Subcutaneous abdominal adipose tissue (tissue), 5 donors: ENCODE measurements around the gene AARS2.
A peak's percentile ranks its signal among the peaks of the same experiment; 100 is the strongest.

Source experiments
- H3K27ac ChIP-seq: one replicate; pipeline ENCODE4 v1.7.0; 2013; ENCODE audit warnings: low read depth, mild to moderate bottlenecking, inconsistent platforms, low read length, moderate library complexity
- H3K27me3 ChIP-seq, 5 donors: one replicate each; pipeline ENCODE4 v1.7.0; 2013; ENCODE audit warnings: low read length in 5 of 5, inconsistent platforms in 1 of 5; ENCODE audit not compliant: control insufficient read depth in 5 of 5, insufficient read depth in 4 of 5
- H3K36me3 ChIP-seq, 5 donors: one replicate each; pipeline ENCODE4 v1.7.0; 2013; ENCODE audit warnings: low read length in 5 of 5; ENCODE audit not compliant: control insufficient read depth in 5 of 5, insufficient read depth in 5 of 5
- H3K4me1 ChIP-seq, 5 donors: one replicate each; pipeline ENCODE4 v1.7.0; 2013; ENCODE audit warnings: low read length in 5 of 5, mild to moderate bottlenecking in 3 of 5, moderate library complexity in 1 of 5; ENCODE audit not compliant: control insufficient read depth in 5 of 5, insufficient read depth in 5 of 5
- H3K4me3 ChIP-seq, 5 donors: one replicate each; pipeline ENCODE4 v1.7.0; 2013; ENCODE audit warnings: low read length in 5 of 5, low read depth in 1 of 5
- H3K9ac ChIP-seq, 5 donors: one replicate each; pipeline ENCODE4 v1.7.0; 2013; ENCODE audit warnings: low read length in 5 of 5, mild to moderate bottlenecking in 4 of 5, moderate library complexity in 3 of 5
- H3K9me3 ChIP-seq, 5 donors: one replicate each; pipeline ENCODE4 v1.7.0; 2013; ENCODE audit warnings: low read length in 5 of 5; ENCODE audit not compliant: control insufficient read depth in 5 of 5
- donor health status: healthy.
- donor health status: healthy.
- donor health status: healthy.
- donor health status: healthy.
- donor health status: healthy.

Gene AARS2

DNA sequence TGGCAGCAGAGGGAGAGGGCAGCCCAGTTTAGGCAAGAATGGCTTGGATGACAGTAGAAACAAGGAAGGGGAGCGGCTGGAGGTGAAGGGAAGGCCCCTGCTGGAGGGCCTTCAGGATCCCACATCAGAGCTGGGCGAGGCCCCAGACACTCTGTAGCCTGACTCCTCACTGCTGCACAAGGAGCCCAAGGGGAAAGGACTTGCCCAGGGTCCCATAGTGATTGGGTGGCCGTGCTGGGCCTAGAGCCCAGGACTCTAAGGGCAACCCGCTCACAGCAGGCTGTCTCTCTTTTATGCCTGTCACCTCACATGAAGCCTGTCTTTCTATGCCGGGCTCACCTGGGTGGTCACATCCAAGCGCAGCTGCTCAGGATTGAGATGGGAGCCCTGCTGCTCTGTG is 9.3 kb downstream of the AARS2 start:
- Histone ChIP-seq H3K9me3 (no peaks in the 10 kb centered on the region), H3K9ac (no peak overlapping the region), H3K4me1 (no peaks in the 10 kb centered on the region), H3K27ac (no peak overlapping the region), H3K27me3 (no peaks in the 10 kb centered on the region), H3K4me3 (no peak overlapping the region), H3K36me3 (peaks cover 0 to 84% (median 82%) of the 10 kb centered on the region in 5 donors)

DNA sequence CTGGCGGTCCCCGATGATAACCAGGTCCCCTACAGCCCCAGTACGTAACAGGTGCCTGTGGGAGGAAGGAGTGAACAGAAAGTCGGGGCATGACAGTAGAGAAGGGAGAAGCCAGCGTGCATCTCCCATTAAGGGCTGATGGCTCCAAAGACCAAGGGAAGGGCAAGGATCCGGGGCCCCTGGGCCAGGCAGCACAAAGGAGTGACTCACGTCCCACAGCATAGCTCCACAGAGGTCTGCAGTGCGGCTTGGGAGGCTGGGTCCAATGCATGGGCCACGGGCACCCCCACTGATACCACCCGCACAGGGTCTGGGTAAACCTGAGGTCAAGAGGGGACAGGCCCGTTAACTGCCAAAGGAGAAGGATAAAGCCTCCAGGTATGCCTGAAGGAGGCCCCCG is 10.3 kb downstream of the AARS2 start:
- no peak overlapping the region for H3K4me3 ChIP-seq
- H3K9ac ChIP-seq, result no peak overlapping the region
- no peak overlapping the region for H3K27ac ChIP-seq
- no peaks in the 10 kb centered on the region for H3K9me3 ChIP-seq
- H3K36me3 ChIP-seq, result peaks cover 0 to 79% (median 78%) of the 10 kb centered on the region in 5 donors
- H3K4me1 ChIP-seq, result peaks cover 1 to 4% (median 3%) of the 10 kb centered on the region in 5 donors
- peaks cover 0 to 4% (median 2%) of the 10 kb centered on the region in 5 donors for H3K27me3 ChIP-seq

DNA sequence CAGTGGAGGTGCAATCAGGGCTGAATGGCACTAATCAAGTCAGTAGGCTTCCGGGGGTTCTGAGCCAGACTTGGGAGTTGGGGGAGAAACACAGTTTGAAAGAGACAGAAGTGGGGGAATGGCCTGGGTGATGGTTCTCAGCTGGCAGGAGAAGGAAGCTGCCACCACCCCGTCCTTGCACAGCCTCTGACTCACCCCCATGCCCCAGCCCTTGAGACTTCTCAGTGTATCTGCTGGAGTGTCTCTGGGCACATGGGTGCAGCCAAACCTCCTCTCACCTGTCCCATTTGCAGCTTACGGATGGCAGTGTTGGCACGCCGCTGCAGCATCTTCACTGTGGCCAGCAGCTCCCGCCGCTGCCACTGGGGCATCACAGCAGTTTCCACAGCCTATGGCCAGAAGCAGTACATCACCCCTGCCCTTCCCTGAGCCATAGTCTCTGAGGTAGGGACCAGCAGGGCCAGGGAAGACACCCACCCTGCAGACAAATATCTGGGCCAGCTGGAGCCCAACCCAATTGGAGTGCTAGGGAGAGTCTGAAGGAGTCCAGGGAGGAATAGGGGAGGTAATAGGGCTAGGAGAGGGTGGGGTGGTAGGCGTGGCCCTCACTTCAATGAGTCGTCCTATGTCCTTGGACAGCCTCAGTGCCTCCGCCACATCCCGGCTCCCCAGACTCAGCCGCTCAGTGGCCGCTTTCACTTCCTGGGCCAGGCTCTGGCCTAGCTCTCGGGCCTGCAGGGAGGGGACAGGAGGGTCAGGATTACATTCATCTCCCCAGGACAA is 11.2 kb downstream of the AARS2 start:
- peaks cover 1 to 12% (median 11%) of the 10 kb centered on the region in 5 donors for H3K4me1 ChIP-seq
- H3K4me3 ChIP-seq, result no peak overlapping the region
- H3K9me3 ChIP-seq, result no peaks in the 10 kb centered on the region
- peaks cover 4 to 10% (median 6%) of the 10 kb centered on the region in 5 donors for H3K27me3 ChIP-seq
- H3K9ac ChIP-seq, result no peak overlapping the region
- peaks cover 0 to 70% (median 69%) of the 10 kb centered on the region in 5 donors for H3K36me3 ChIP-seq
- no peak overlapping the region for H3K27ac ChIP-seq

DNA sequence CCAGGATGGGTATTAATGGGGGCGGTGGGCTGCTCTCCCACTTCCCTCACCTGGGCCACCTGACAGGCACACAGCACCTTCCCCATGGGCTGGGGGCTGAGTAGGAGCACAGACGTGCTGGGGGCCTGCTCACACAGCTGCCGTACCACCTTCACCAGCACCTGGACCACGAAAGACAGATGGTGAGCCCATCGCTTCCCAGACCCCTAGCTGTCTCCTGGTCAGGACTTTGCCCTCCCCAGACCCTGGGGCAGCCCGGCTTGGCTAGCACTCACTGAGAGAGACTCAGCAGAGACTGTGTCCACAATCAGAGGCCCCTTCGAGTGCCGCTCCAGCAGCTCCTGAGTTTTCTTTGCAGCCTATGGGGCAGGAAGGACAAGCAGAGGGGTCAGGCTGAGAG is 12.0 kb downstream of the AARS2 start:
- no peak overlapping the region for H3K4me3 ChIP-seq
- no peak overlapping the region for H3K27ac ChIP-seq
- peaks cover 1 to 16% (median 13%) of the 10 kb centered on the region in 5 donors for H3K4me1 ChIP-seq
- peaks cover 0 to 61% (median 61%) of the 10 kb centered on the region in 5 donors for H3K36me3 ChIP-seq
- no peak overlapping the region for H3K9ac ChIP-seq
- no peaks in the 10 kb centered on the region for H3K9me3 ChIP-seq
- peaks cover 12 to 19% (median 15%) of the 10 kb centered on the region in 5 donors for H3K27me3 ChIP-seq

DNA sequence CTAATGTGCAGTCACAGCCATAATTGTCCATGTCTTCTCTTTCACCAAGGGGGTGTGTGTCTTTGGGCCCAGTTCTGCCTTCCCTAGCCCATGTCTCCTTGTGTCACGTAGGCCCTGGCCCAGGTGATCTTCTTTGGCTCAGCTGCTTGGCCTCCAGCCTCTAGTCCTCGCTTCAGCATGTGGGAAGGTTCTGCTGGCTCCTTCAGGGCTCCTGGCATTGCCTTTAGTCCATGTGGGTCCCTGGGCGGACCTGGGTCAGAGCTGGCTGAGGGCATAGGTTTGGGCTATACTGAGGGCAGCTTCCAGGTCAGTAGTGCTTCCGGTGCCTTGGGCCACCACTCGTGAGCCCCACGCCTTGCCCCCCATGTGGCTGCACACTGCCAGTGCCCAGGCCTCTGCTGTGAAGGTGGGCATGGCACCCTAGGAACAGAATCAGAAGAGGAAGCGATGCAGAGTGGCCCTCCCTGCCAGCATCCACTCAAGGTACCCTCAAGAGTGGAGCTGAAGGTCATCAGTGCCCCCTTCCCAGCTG is 12.8 kb downstream of the AARS2 start:
- no peak overlapping the region for H3K9ac ChIP-seq
- H3K27ac ChIP-seq, result no peak overlapping the region
- peaks cover 18 to 25% (median 20%) of the 10 kb centered on the region in 5 donors for H3K27me3 ChIP-seq
- peaks cover 1 to 16% (median 13%) of the 10 kb centered on the region in 5 donors for H3K4me1 ChIP-seq
- H3K4me3 ChIP-seq, result no peak overlapping the region
- H3K9me3 ChIP-seq, result no peaks in the 10 kb centered on the region
- peaks cover 0 to 54% (median 53%) of the 10 kb centered on the region in 5 donors for H3K36me3 ChIP-seq

DNA sequence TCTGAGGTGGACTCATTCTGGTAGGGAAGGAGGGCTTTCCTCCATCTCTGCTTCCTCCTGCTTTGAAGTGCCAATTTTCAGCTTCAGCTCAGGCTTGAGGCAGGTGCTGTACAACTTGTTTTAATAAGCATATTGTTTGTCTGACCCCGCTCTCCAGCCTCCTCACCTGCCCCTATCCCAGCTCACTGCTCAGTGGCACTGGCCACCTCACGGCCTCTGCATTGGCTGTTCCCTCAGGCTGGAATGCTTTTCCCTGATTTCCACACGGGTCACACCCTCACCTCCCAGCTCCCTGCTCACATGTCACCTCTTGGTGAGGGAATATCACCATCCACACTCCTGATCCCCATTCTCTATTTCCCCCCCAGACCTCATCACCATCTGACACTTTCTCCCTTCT is 14.3 kb downstream of the AARS2 start:
- Histone ChIP-seq H3K9me3 (no peaks in the 10 kb centered on the region), H3K27ac (no peak overlapping the region), H3K36me3 (peaks cover 0 to 39% (median 38%) of the 10 kb centered on the region in 5 donors), H3K9ac (no peak overlapping the region), H3K4me3 (no peak overlapping the region), H3K27me3 (peaks cover 25 to 33% (median 28%) of the 10 kb centered on the region in 5 donors), H3K4me1 (peaks cover 1 to 16% (median 13%) of the 10 kb centered on the region in 5 donors)

DNA sequence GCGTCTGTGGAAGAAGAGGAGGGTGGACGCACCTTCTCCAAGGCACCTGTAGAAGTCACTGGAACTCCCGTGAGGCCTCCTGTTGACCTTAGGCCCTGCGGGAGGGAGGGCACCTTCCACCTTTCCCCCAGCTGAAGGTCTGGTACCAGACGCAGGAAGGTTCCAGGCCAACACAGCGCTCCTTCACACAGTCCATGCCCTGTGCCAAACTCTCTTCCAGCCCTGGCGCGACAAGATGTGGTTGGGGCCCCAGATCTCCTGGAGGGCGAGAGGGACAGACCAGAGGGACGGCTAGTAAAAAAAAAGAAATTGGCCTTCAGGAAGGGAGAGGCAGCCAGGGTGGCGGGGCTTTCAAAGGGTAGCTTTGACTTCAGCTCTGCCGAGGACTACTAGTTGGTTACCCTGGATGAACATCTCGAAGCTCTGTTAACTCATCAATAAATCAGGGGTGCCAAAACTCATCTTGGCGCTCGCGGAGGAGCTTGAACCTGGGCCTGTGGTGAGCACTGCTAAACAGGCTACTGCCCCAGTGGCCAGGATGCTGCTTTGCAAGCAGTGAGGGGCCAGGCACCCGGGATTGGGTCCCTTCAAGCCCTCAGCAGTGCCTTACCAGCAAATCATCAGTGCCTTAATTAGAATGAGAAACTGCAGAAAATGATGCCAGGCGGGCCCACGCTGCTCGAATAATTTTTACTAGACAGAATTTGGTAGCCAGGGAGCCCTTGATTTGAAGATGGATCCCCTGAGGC is 14.9 kb downstream of the AARS2 start:
- no peaks in the 10 kb centered on the region for H3K9me3 ChIP-seq
- no peak overlapping the region for H3K27ac ChIP-seq
- H3K36me3 ChIP-seq, result peaks cover 0 to 32% (median 32%) of the 10 kb centered on the region in 5 donors
- peak overlapping the region in 3 of 5 donors; percentile 52 to 65 (median 58) for H3K4me3 ChIP-seq
- peaks cover 27 to 35% (median 33%) of the 10 kb centered on the region in 5 donors for H3K27me3 ChIP-seq
- peaks cover 1 to 16% (median 13%) of the 10 kb centered on the region in 5 donors for H3K4me1 ChIP-seq
- no peak overlapping the region for H3K9ac ChIP-seq

DNA sequence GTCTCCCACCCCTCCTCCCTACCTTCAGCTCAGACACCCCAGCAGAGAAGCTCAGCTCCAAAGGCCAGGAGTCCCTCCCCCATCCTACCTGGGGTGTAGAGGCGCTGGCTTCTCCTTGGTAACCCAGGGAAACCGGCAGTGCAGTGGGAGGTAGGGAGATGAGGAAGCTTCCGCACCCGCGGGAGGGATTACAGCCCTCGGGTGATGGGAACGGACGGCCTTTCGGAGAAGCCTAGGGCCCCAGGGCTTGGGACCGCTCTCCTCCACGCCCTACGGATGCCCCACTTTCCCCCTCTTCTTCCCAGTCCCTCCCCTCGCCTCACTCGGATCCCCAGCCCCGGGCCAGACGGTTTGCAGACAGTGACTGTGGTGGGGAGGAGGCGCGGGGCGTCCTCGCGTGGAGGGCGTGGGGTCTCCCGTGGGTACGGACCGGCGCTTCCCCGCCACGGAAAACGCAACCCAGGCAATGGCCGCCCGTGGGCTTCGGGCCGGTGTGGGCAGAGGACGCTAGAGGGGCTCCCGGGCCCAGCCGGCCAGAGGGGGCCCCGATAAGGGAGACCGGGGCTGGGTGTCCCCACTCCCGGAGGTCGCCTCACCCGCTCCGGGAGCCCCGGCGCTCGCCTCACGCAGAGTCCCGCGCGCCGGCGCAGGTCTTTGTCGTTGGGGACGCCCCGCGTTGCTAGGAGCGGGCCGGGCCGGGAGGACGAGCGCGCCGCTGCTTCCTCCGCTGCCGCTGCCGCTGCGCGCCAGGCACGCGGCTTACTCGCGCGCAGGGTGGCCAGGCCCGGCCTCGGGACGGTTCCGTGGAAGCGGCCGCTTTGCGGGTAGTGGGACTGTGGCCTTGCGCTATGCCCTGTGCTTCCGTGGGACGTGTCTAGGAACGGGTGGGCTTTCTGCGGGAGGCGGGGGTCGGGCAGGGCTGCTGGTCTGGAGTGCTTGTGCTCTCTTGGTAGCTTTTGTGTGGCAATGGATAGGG is 15.8 kb downstream of the AARS2 start:
- peak overlapping the region in 4 of 5 donors; percentile 36 to 65 (median 55) for H3K4me3 ChIP-seq
- peaks cover 27 to 42% (median 39%) of the 10 kb centered on the region in 5 donors for H3K27me3 ChIP-seq
- H3K4me1 ChIP-seq, result peaks cover 1 to 16% (median 13%) of the 10 kb centered on the region in 5 donors
- peaks cover 0 to 23% (median 23%) of the 10 kb centered on the region in 5 donors for H3K36me3 ChIP-seq
- peak overlapping the region in 1 of 5 donors; percentile 30 for H3K9ac ChIP-seq
- H3K27ac ChIP-seq, result no peak overlapping the region
- H3K9me3 ChIP-seq, result no peaks in the 10 kb centered on the region
